NCI-H226 (cell line): ENCODE data around the gene APOL1.

Experiments
- DNase-seq: peaks from one replicate; pipeline ENCODE4 v3.0.0-alpha.2; 2015

Gene APOL1

DNA sequence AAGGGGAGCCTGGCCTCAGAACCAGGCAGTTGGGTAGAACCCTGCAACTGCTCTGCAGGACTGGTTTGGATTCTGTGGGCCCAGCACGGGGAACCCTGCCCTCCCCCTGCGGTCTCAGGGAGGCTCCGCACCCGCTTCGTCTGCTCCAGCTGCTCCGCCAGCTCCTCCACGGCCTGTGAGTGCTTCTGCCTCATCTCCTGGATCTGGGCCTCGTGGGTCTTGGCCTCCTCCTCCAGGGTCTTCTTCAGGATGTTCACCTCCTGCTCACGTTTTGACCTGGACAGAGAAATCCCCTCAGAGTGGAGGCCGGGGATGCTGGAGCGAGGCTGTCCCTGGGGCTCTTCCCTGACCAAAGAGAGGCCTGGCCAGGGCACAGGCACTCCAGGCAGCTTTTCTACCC lies 41.9 kb downstream of the APOL1 start:
- no peak for DNase-seq

DNA sequence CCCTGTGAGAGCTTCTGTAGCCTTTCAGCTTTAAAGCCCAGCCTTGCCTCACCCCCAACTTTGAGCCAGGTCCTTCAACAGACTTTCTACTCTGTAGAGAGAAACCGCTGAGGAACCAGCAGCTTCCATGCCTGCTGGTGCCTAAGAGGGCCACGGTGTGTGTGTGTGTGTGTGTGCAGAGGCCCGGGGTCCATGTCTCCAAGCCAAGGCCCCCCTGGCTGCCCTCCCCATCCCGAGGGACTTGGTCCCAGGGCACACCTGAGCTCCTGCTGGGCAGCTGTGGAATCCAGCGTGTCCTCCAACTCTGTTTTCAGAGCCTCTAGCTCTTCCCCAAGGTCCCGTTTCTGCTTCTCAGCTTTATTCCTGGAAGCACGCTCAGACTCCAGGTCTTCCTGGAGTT lies 42.3 kb downstream of the APOL1 start:
- DNase-seq = no peak

DNA sequence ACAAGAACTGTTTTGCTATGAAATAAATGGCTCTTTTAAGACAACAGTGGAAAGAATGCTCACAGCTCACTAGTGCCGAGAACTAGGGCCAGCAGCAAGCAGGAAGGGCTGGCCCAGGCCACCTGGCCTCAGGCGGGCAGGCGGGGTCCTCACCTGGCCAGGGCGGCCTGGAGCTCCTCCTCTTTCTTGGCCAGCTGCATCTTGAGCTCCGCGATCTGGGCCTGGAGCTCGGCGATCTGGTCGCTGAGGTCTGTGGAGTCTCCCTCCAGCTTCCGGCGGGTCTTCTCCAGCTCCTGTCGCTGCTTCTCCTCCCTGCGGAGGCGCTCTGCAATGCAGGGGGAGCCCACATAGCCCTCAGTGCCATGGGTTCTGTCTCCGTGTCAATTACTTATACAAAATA lies 43.8 kb downstream of the APOL1 start:
- DNase-seq = no peak

DNA sequence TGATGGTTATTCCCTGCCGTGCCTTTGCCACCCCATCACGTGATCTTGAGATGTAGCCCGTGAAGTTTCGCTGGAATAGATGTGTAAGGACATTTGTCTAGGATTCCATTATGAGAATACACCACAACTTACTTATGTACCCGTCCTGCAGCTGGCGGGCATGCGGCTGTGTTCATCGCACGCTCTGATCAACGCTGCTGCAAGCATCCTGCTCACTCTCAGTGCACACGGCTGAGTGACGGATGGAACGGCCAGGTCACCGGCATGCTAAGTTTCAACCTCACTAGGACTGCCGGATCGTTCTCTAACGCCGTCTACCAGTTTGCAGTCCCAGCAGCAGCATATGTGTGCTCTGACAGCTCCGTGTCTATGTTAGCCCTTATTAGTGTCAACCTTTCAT lies 44.6 kb downstream of the APOL1 start:
- no peak for DNase-seq

DNA sequence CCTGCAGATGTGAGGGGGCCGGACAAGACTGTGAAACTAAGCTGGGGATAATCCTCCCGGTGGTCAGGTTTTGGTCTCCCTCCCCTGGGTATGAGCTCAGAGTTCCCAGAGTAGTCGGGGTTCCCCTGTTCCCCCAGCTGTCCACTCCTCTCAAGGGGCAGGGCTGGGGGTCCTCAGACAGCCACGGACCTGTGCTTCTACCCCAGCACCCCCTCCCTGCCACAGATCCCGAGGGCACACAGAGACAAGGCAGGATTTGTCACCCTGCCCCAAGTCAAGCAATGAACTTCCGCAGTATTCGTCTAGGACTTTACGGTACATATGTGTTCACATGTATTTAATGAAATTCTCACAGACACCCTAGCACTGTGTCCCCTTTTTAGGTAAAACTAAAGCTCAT lies 45.2 kb downstream of the APOL1 start:
- no peak for DNase-seq

DNA sequence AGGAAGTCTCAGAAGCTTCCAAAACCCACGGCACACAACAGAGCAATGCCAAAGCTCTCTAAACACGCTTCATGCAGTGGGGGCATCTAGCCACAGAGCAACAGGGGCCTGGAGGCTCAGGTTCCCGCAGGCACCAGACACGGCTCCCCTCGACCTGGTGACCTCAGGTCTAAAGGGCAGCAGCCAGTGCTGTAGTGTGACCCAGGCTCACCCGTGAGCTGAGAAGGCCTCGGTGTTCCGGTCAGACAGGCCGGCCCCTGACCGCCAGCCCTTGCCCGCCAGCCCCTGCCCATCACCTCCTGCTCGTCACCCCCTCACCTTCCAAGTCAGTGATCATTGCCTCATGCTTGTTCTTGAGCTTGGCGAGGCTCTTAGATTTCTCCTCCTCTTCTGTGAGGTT lies 45.7 kb downstream of the APOL1 start:
- DNase-seq = no peak

DNA sequence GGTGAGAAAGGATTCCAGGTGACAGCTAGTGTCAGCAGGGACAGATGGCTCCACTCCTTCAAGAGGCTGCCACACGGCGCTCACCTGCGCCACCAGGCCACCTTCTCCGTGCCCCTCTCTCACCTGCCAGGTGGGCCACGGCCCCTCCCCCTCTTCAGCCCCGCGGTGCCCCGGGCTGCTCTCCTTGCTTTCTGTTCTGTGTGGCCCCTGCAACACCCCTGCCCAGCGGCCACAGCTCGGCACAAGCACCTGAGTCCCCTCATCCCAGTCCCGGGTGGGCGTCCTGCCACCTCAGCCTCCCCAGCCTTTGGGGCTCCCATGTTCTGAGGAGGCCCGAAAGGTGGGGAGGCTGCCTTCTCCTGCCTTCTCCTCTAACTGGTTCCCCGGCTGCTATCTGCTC lies 46.4 kb downstream of the APOL1 start:
- no peak for DNase-seq

DNA sequence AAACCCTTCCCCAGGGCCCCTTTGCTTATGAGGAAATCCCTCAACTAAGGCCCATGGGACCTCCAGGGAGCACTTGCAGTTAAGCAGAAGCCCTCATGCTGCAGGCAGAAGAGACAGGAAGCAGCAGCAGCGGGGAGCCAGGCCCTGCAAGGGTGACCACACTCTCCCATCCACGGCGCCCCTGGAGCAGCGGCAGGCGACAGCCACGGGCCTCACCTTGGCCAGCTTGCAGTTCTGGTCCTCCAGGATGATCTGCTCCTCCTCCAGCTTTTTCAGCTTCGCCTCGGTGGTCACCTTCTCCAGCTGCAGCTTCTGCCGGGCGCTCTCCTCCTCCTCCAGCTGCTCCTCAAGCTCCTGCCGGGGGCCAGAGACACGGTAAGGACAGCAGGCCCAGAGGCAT lies 47.0 kb downstream of the APOL1 start:
- no peak for DNase-seq

DNA sequence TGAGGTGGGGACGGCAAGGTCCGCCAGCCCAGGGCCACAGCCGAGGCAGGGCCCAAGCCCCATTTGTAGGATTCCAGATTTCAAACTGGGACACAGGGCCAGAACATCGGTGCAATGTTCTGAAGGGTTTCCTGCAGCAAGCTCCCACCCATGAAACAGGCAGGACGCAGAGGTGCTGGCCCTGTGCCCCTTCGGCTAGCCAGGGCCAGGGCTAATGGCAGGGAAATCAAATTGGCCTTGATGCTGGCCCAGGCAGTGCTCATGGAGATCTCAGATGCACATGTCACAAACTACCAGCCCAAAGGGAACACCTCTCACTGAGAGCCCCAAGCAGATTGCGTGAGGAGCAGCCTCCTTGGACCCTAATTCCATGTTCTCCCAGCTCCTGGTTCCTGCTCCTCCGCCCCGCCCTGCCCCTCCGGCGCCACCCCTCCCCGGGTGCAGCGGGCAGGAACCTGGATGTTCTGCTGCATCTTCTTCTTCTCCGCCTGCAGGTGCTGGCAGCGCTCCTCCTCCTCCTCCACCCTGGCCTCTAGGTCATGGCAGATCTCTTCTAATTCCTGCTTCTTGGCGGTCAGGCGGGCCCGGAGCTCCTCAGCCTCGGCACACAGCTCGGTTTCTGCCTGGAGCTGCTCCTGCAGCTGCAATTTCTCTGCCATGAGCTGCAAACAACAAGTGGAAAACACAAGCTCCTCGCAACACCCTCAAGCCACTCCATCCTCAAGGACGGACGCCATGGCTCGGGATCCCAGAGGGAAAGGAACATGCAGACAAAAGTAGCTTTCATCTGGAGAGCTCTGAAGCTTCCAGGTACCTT lies 47.7 kb downstream of the APOL1 start:
- no peak for DNase-seq

DNA sequence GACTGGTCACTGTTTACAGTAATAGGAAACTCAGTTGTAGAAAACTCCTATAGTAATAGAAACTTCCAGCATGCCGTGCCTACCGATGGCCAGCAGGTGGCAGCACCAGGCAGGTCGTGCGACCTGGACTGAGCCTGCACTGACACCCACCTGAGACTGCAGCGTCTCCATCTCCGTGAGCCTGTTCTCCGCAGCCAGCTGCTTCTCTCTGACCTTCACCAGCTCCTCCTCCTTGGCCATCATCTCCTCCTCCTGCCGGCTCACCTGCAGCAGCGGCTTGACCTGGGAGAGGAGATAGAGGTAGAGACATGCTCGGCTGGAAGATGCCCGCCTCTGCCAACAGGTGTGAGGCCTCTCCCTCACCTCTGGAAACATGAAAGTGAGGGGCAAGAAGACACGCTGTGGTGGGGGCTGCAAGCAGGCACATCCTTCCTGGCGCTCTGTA lies 48.5 kb downstream of the APOL1 start:
- DNase-seq = no peak

DNA sequence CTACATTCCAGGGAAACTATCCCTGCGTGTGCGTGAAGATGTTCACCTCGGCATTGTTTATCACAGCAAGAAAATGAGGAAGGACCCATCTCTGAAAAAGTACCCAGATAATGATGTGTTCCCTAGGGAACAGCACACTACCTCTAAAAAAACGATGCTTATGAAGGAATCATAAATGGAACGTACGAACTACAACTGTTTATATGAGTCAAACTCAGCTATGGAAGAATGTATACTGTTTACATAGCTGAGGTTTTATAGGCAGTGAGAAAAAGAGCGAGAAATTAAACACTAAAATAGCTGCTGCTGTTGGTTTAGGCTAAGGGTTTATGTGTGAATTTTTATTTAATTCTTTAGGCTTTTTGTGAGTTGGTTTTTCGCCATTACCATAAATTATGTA lies 48.9 kb downstream of the APOL1 start:
- no peak for DNase-seq

DNA sequence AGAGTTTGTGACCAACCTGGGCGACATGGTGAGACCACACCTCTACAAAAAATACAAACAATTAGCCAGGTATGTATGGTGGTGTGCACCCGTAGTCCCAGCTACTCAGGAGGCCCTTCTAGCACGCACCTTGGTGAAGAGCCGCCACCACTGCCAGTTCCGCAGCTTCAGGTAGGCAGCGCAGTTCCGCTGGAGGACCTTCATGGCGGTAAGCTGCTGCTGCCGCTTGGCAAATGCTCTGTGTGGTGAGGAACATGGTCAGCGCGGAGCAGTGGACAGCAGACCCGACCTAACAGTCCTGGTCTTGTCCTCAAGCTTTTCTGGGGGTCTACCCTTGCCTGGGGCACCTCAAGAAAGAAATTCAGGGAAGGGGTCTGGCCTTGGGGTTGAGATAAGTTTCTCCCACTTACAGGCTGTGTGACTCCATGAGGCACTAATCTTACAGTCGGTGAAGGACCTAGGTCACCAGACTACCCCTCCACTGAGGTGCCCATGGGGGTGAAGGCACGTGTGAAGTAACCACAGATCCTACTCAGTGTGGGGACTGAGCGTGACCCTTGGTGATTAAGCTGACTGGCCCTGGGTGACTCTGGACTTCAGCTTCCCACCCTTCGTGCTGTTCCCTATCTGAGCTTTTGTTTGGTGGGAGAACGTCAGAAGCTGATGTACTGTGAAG lies 49.6 kb downstream of the APOL1 start:
- DNase-seq = no peak

DNA sequence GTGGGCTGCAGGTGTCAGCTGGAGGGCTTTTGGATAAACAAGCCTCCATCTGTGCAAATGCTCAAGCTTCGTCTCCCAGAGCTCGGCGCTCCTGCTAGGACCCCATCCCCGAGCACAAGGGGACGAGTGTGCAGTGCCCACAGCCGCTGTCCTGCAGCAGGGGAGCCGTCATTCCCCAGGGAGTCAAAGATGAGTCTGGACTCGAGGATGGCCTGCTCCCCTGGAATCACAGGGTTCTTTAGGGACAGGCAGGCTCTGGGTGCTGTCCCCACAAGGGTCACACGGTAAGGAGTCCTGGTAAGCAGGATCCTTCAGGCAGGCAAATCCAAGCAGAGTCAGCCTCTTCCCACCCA lies 50.2 kb downstream of the APOL1 start:
- no peak for DNase-seq

DNA sequence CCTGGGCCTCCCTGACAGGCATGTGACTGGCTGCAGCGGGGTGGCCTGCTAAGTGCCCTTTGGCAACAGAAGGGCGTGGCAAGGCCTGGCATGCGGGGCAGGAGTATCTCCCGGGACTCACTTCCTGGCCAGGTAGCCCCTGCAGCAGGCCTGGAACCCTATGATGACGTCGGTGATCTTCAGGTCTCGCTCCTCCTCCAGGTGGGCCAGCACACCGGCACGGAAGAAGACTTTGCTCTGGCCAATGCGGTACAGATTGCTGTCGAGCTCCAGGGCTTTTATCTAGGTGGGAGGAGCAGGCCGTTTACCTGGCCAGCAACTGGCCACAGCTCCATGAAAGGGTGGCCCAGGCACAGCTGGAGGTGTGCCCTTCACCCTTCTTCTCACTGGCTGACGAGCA lies 50.9 kb downstream of the APOL1 start:
- no peak for DNase-seq

DNA sequence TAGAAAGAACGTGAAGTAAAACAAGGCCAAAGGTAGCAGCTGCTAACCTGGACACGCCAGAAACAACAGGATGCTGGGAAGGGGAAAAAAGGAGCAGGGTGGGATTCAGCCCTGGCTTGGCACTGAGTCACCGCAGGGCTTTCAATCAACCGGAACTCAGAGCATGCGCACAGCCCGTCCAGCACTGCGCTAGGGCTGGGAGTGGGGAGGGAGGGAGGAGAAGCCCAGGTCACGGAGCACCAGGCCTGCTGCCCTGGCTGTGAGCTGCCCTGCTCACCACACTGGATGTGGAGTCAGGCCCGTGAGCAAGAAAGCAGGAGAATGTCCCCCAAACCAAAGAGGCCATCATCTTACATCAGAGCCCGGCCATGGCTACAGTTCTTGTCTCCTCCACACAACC lies 51.5 kb downstream of the APOL1 start:
- no peak for DNase-seq

DNA sequence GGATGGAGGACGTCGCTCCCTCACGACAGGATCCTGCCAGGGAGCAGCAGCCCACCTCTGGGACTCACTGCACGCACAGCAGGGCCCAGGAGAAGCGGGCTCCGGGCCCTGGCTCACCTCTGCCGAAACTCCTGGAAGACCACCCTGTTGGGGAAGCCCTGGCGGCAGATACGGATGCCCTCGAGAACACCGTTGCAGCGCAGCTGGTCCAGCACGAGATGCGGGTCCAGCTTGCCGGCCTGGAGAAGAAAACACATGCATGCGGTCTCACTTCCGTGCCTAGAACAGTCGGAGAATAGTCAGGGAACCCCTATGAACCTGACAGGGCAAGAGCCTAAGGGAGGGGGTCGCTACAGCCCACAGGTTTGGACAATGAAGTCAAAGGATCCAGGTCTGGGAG lies 52.9 kb downstream of the APOL1 start:
- no peak for DNase-seq

DNA sequence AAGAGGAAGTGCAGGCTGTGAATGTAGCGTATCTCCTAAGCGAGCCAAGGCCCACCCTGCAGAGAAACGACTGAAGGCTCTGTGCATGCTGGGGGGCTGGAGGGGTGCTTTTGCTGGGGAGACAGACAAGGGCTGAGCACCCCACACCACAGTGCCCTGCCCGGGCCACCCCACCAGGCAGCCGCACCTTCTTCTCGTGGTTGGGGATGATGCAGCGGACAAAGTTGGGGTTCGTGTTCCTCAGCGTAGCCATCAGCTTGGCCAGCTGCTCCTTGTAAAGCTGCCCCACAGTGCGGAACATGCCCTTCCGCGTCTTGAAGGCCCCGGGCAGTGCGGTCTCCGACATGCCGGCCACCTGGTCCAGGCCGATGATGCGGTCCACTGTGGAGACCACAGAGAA lies 53.3 kb downstream of the APOL1 start:
- DNase-seq = no peak

DNA sequence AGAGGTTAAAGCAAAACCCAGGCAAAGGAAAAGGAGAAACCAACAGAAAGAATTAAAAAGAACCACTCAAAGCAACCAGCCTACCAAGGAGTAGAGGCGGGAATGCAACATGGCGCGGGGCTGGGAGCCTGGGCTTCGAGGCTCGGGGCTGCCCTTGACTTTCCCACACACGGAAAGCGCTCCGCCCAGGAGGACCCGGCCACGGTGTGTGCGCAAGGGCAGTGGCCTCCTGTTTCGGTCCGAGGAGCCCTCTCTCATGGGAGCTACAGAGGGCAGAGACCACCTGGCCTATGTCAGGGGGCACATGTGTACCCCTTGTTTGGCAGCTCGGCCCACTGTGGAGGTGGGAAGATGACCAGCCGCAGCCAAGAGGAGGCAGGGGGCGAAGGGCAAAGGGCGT lies 55.9 kb downstream of the APOL1 start:
- DNase-seq = no peak

DNA sequence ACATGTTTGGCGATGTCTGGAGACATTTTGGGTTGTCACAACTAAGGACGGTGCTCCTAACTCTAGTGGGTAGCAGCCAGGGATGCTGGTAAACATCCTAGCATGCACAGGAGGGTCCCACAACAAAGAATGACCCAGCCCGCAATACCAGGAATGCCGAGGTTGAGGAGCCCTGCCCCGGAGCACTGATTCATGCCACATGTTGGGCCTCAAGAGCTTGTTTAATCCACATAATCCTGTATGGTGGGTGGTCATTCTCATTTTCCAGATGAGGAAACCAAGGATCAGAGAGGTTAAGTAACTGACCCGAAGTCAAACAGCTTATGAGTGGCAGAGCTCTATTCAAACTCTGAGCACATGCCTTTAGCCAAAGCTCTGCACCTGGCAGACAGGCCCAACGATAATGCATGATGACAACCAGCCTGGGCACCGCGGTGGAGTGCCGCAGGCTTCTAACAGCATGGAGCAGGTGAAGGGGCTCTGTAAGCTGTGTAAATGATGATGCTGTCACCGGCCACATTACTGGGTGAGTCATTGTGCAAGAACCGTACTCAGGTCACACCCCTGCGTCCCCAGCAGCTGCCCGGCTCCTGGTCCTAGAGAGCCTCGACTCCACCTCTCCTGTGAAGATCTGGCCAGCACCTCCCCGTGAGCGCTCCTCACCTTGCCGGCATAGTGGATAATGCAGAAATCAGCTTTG lies 58.6 kb downstream of the APOL1 start:
- no peak for DNase-seq

DNA sequence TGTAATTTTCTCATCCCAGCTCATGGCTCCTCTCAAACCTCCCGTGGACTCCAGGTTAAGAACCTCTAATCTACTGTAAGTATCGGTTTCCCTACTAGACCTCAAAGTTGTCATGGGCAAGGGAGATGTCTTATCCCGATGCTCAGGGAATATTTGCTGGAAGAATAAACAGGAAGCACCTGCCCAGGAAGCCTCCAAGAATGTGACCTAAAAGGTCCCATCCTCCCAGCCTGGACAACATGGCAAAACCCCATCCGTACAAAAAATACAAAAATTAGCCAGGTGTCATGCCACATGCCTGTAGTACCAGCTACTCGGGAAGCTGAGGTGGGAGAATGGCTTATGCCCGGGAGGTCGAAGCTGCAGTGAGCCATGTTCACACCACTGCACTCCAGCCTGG lies 62.4 kb downstream of the APOL1 start:
- DNase-seq = no peak

DNA sequence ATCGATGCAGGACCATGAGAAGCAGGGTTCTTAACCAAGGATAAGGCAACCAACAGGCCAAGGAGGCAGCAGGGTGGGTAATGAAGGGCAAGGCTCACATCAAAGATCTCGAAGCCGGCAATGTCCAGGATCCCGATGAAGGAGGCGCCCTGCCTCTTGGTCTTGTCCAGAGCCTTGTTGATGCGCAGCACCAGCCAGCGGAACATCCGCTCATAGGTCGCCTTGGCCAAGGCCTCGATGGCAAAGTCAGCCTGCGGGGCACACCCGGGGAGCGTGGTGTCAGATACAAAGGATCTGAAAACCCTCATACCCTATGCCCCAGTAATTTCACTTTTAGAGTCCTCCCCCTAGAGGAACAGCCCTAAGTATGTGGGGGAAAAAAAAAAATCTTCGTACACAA lies 63.5 kb downstream of the APOL1 start:
- no peak for DNase-seq
